Activated CD4-positive, CD25-positive, alpha-beta regulatory T cell treated with anti-CD3 and anti-CD28 coated beads, Interleukin-2, amount 50 U/mL, for 72 hours (primary cell): ENCODE data around the gene WNT2.
"Not testable (repeated sequence)": the region's sequence is repeated elsewhere in the genome, so short reads cannot be mapped to it uniquely, and the experiment has no call there.

Experiments
- DNase-seq: peaks from one replicate; pipeline ENCODE4 v3.0.0; 2021

The WNT2 gene

GRCh38 chr7:117251687-117252086 lies 71.2 kb downstream of the WNT2 start:
- DNase-seq: no peak

DNA sequence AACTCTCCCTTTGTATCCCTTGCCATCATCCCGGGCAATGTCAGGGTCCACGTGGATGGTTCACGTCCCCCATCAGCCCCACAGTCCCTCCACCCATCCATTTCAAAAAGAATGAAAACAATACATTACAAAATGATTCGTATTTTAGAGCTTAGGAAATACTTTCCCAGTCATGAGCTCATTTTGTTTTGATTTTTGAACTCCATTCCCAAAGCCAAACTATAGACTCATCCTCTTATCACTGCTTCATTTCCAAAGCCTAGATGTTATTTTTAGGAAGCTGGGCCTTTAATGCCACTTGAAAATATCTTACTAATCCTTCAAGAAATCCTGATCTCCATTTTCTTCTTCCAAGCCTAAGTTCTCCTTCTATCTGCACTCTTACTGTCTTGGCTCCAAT lies 72.1 kb downstream of the WNT2 start:
- no peak for DNase-seq

DNA sequence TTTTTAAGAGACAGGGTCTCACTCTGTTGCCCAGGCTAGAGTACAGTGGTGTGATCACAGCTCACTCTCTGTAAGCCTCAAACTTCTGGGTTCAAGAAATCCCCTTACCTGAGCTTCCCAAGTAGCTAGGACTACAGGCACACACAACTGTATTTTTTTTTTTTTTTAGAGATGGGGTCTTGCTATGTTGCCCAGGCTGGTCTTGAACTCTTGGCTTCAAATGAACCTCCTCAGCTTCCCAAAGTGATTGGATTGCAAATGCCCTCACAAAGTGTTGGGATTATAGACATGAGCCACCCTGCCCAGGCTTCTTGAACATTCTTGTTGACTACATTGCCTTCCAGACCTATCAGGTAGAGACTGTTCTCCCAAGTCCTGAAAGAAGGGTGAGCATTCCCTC lies 72.6 kb downstream of the WNT2 start:
- no peak for DNase-seq

DNA sequence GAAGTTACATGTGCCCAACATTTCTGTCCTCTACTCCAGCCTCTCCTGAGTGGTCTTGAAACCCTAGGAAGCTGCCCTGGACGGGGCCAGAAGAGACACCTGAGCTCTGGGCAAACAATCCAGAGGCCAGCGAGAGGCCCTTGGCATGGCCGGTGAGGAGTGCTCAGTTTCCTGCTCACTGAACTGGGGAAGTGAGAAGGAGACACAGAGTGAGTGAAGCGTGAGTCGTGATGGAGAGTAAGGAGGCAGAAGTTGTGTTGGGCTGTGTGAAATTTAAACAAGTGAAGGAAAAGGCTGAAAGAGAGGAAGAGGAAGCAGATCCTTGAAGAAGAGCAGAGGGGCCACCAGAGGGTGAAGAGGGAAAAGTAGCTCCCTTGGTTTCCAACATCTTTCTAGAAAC lies 73.2 kb downstream of the WNT2 start:
- no peak for DNase-seq

GRCh38 chr7:117248829-117249228 lies 74.0 kb downstream of the WNT2 start:
- no peak for DNase-seq

- no peak for DNase-seq
These were observed 75.0 kb downstream of the WNT2 start for GRCh38 chr7:117247809-117248208.

GRCh38 chr7:117245703-117246102 lies 77.2 kb downstream of the WNT2 start:
- DNase-seq: not testable (repeated sequence)

- DNase-seq: no peak
These were observed 79.5 kb downstream of the WNT2 start for GRCh38 chr7:117243390-117243789.

DNA sequence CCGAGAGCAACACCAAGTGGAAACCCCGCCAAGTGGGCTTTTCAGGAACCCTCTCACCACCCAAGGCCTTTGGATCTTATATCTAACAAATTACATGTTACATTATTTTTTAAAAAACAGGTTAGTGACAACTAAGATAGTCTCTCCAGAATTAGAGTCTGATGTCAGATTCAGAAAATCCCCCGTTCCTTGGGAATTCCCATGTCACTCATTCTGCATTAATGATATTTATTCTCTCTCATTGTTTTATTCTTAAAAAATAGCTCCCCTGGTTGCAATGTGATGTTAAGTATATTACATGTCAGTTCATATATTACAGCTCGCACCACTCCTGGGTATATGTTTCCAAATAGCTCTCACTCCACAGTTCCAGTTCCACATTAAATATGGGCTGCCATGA lies 81.8 kb downstream of the WNT2 start:
- no peak for DNase-seq

DNA sequence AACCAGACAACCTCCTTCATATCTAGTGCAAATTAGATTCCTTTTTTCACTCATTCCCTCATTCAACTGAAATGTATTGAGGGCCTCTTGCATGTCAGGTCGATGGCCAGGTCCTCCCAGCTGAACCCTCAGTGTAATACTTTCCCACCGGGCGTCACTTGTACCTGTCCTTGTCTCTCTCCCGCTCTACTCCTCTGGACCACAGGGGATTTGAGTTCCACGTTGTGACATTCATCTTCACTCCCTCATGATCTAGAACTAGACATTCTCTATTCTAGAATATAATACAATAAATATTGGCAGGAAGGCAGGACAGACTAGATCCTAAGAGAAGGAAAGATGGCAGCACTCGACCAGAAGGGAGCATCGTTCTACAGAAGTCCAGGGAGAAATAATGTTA lies 83.9 kb downstream of the WNT2 start:
- no peak for DNase-seq

DNA sequence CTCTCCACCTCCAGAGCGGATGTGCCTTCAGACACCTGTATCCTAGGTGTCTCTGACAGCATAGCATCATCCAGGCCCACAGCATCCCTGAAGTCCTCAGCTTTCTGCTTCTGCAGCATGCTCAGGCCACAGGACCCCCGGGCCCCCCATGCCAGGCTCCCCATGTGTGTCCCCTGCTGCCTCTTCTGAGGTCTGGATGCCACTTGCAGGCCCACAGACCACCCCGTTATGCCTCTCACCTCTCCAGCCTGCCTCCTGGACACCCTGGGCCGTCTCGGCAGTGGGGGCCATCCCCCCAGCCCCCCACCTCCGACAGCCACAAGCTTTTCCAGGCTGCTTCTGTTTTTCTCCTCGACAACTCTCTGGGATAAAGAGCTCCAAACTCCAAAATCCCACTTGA lies 84.4 kb downstream of the WNT2 start:
- no peak for DNase-seq

- DNase-seq: no peak
These were observed 85.2 kb downstream of the WNT2 start for GRCh38 chr7:117237646-117238045.

DNA sequence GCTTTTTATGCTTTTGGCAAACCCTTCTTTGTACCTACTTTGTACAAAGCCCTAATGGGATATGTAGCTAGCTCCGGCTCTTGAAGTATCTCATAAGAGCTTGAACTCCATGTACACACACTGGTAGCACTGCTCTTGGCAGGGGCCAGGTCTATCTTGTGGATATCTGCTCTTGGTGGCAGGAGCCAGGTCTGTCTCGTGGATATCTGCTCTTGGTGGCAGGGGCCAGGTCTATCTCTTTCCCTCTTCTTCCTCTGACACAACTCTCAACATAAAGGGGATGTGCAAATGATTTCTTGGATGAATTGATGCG lies 91.9 kb downstream of the WNT2 start:
- no peak for DNase-seq

DNA sequence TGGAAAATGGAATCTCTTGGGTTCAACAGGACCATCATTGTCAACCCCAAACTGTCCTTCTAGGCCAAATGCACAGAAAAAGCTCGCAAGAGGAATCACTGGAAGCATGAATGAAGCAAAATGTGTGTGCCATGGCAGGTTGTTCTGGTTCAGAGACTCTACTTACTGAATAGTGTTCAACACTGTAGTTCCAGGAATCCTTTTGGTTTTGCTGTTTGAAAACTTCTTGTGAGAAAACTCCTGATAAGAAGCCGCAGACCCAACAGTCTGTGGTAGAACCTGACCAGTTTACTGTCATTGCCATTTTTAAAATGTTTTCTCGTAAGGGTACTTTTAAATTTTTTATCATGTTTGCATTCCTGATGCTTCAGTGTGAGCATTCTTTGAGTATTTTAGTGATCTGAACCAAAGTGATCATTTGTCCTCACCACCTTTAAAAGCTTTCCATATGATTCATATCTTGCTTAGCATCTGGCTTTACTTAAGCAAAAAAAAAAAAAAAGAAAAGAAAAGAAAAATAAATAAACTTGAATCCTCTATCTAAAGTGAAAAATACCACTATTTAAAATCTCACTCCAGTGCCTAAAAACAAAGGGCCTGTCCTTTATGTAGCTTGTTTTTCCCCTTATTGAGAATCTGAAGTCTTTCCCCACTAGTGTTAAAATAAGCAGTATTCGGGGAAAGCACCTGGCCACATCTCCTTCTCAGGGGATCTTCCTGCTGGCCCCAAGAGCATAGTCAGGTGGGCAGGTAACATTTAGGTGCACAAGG lies 92.4 kb downstream of the WNT2 start:
- no peak for DNase-seq

GRCh38 chr7:117229350-117229749 lies 93.5 kb downstream of the WNT2 start:
- DNase-seq: no peak

DNA sequence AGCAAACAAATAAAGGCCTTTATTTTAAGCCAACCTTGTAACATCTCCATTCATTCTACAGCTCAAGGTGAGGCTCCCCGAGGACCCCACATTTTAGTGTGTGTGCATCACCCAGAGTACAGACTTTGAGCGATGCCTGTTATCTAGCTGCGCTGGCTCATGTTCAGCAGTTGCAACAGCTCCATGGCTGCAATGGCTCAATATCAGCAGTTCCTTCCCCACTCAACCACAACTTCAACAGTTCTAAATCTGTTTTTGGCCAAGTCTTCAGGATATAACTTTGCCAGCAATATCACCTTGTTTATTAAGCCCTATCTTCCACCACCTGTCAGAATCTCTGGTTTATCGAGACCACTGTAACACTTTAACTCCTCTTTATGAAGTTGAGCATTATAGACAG lies 95.8 kb downstream of the WNT2 start:
- DNase-seq: no peak

- DNase-seq: no peak
These were observed 97.3 kb downstream of the WNT2 start for GRCh38 chr7:117225536-117225935.
